IMR-90 (cell line): Measurements from ENCODE around the gene S100A8.

ENCODE experiments used
- CTCF ChIP-seq: conservative IDR thresholded peaks from 2 replicates; pipeline ENCODE4 v1.5.1; 2012; ENCODE audit warnings: mild to moderate bottlenecking, low read depth, low read length, improper control_type of control experiment
- POLR2A ChIP-seq: IDR thresholded peaks from 2 replicates; pipeline ENCODE4 v1.6.1; 2012; ENCODE audit warnings: mild to moderate bottlenecking, low read depth, low read length

- TF ChIP-seq CTCF: no peak
- TF ChIP-seq POLR2A: no peak
These were observed 49.4 kb downstream of the S100A8 start for GRCh38 chr1:153341431-153341934.
